HCT116 (cell line): ENCODE data around the gene PCDH9. TPM values are rescaled to one million over a fixed set of nuclear protein-coding genes. Genes with fewer than 3 reads are reported as not detected.

Experiments
- ATAC-seq: fragments of 200-7000 bp; cut with Tn5 transposase; 2 replicates; pipeline ENCODE4 v1.9.1; 2020; ENCODE audit warnings: mild to moderate bottlenecking, moderate library complexity
- BruUV-seq: library from RNA; stranded (reverse); fragments of 400-500 nt; replicated peaks from 2 replicates; lab custom pipeline; 2021; lab: Mats Ljungman, UMichigan
- CTCF ChIA-PET: fragments of 300-600 bp; sonication (Branson Sonifier 250); formaldehyde crosslinking; loops from one replicate; lab custom pipeline; 2021; ENCODE audit warnings: antibody characterized with exemption; lab: Charles Lee
- POLR2A ChIA-PET: fragments of 300-600, 350-600 bp; sonication (Branson Sonifier 250); formaldehyde crosslinking; loops from one replicate; lab custom pipeline; 2021; ENCODE audit warnings: antibody characterized with exemption; lab: Charles Lee
- RAD21 ChIA-PET, 2 experiments: fragments of 300-600 bp; sonication (Branson Sonifier 250); formaldehyde crosslinking; loops; one replicate each; lab custom pipeline; 2023; ENCODE audit warnings: low total read pairs in 2 of 2; ENCODE audit not compliant: uncharacterized antibody in 2 of 2, unreplicated experiment in 2 of 2, low non-redundant PET in 1 of 2; lab: Charles Lee
- DNase-seq: peaks from one replicate; pipeline ENCODE4 v3.0.0-alpha.2; 2010; ENCODE audit warnings: low read depth, low spot score
- H2AFZ ChIP-seq: fragments of 200-600 bp; shearing (Covaris generic), sonication (generic); 2 replicates; pipeline ENCODE4 v1.6.1; 2017; ENCODE audit warnings: low read depth, mixed run types, mixed read lengths, antibody characterized with exemption, low read length; ENCODE audit not compliant: poor library complexity, severe bottlenecking
- H3K27ac ChIP-seq: 2 replicates; pipeline ENCODE4 v1.5.1; 2012; ENCODE audit warnings: low read depth, low read length
- H3K27me3 ChIP-seq: fragments of 200-600 bp; sonication (generic); 2 replicates; pipeline ENCODE4 v1.6.1; 2016; ENCODE audit warnings: mixed run types, low read length, mixed read lengths; ENCODE audit not compliant: insufficient read depth
- H3K36me3 ChIP-seq, 2 experiments: fragments of 200-500 bp in 1 of 2; fragments of 200-600 bp in 1 of 2; sonication (Bioruptor generic) in 1 of 2; sonication (generic) in 1 of 2; 2 replicates each; pipeline versions ENCODE4 v1.5.1 to v1.6.1; 2014 to 2016; ENCODE audit warnings: low read length in 2 of 2, inconsistent platforms in 1 of 2, mixed read lengths in 1 of 2, mixed run types in 1 of 2; ENCODE audit not compliant: insufficient read depth in 2 of 2, control insufficient read depth in 1 of 2
- H3K4me1 ChIP-seq, 2 experiments: fragments of 200-600 bp in 1 of 2; sonication (generic) in 1 of 2; 2 replicates each; pipeline versions ENCODE4 v1.5.1 to v1.6.1; 2012 to 2017; ENCODE audit warnings: low read length in 2 of 2, inconsistent platforms in 1 of 2, mild to moderate bottlenecking in 1 of 2, mixed read lengths in 1 of 2, mixed run types in 1 of 2, moderate library complexity in 1 of 2; ENCODE audit not compliant: insufficient read depth in 2 of 2, control insufficient read depth in 1 of 2
- H3K4me2 ChIP-seq: fragments of 200-600 bp; sonication (generic); 2 replicates; pipeline ENCODE4 v1.6.1; 2017; ENCODE audit warnings: mixed run types, low read length, mixed read lengths
- H3K4me3 ChIP-seq, 2 experiments: fragments of 200-600 bp in 1 of 2; sonication (generic) in 1 of 2; replicated peaks in 1 of 2; 2 replicates each; pipeline ENCODE4 v1.5.1; 2011 to 2016; ENCODE audit warnings: low read length in 2 of 2, control low read depth in 1 of 2, low read depth in 1 of 2, mild to moderate bottlenecking in 1 of 2, mixed read lengths in 1 of 2, mixed run types in 1 of 2
- H3K79me2 ChIP-seq: fragments of 200-600 bp; sonication (generic); 2 replicates; pipeline ENCODE4 v1.6.1; 2017; ENCODE audit warnings: mild to moderate bottlenecking, mixed run types, low read length, moderate library complexity, mixed read lengths; ENCODE audit not compliant: insufficient read depth
- H3K9ac ChIP-seq: fragments of 200-600 bp; sonication (generic); 2 replicates; pipeline ENCODE4 v1.6.1; 2016; ENCODE audit warnings: low read length, mixed read lengths
- H3K9me2 ChIP-seq: fragments of 200-600 bp; sonication (generic), shearing (Covaris generic); 2 replicates; pipeline ENCODE4 v1.6.1; 2017; ENCODE audit warnings: mixed run types, mild to moderate bottlenecking, moderate library complexity; ENCODE audit not compliant: insufficient read depth
- H3K9me3 ChIP-seq, 2 experiments: fragments of 200-500 bp in 1 of 2; fragments of 200-600 bp in 1 of 2; sonication (Bioruptor generic) in 1 of 2; sonication (generic) in 1 of 2; 2 replicates each; pipeline ENCODE4 v1.6.1; 2014 to 2017; ENCODE audit warnings: low read length in 2 of 2, mixed read lengths in 2 of 2, inconsistent platforms in 1 of 2, low read depth in 1 of 2, mild to moderate bottlenecking in 1 of 2, mixed run types in 1 of 2, moderate library complexity in 1 of 2; ENCODE audit not compliant: control insufficient read depth in 1 of 2, insufficient read depth in 1 of 2
- H4K20me1 ChIP-seq: fragments of 200-600 bp; sonication (generic), shearing (Covaris generic); 2 replicates; pipeline ENCODE4 v1.6.1; 2017; ENCODE audit warnings: mixed run types, mild to moderate bottlenecking, moderate library complexity; ENCODE audit not compliant: insufficient read depth
- EGR1 ChIP-seq: IDR thresholded peaks from 2 replicates; pipeline ENCODE4 v1.6.1; 2012; ENCODE audit warnings: low read depth
- ELF1 ChIP-seq: IDR thresholded peaks from 2 replicates; pipeline ENCODE4 v1.6.1; 2012; ENCODE audit warnings: low read depth, borderline replicate concordance
- EZH2 ChIP-seq: fragments of 200-600 bp; sonication (generic); IDR thresholded peaks from 2 replicates; pipeline ENCODE4 v1.6.1; 2017; ENCODE audit warnings: antibody characterized with exemption, mixed run types
- JUND ChIP-seq: IDR thresholded peaks from 2 replicates; pipeline ENCODE4 v1.6.1; 2012
- RAD21 ChIP-seq: IDR thresholded peaks from 2 replicates; pipeline ENCODE4 v1.6.1; 2012; ENCODE audit warnings: low read depth, mild to moderate bottlenecking
- SP1 ChIP-seq: IDR thresholded peaks from 2 replicates; pipeline ENCODE4 v1.6.1; 2012; ENCODE audit warnings: low read depth
- intact Hi-C: fragments of 100-400 bp; cut with micrococcal nuclease; formaldehyde crosslinking; loops from 2 replicates; pipeline ENCODE4 v1.10.0; 2022
- total RNA-seq: library from RNA; stranded (reverse); gene quantifications from one replicate; pipeline ENCODE4 v1.2.1, GENCODE V29; 2021; ENCODE audit not compliant: unreplicated experiment

PCDH9 gene
- total RNA-seq, 1 experiment from 2014 or later: 0.02 TPM

DNA sequence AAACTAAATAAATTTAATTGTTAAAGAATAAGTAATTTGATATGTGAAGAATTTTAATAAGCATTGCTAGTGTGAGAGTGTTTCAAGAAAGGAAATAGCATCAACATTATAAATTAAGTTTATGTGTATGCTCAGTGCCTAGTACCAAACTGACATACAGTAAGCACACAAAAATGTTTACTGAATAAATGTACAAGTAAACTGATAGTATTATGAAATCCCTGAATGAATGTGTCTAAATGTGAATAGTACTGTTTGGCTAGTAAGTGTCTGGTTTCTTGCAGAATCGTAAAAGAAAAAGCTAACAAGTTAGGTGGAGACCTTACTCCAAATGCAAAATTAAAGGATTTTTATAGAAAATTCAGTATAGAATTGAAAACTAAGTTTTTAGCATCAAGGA, 233.6 kb downstream of the PCDH9 start:
- Histone ChIP-seq H3K9me2 (no peaks in the 10 kb centered on the region), H3K79me2 (no peaks in the 10 kb centered on the region), H3K4me2 (no peak overlapping the region), H3K9me3 (no peaks in the 10 kb centered on the region), H4K20me1 (no peaks in the 10 kb centered on the region), H3K4me3 (no peak overlapping the region), H3K9ac (no peak overlapping the region), H3K27ac (no peak overlapping the region), H3K4me1 (no peaks in the 10 kb centered on the region), H3K36me3 (no peaks in the 10 kb centered on the region), H3K27me3 (no peaks in the 10 kb centered on the region), H2AFZ (no peak overlapping the region)
- ChIA-PET CTCF (no interaction called here), RAD21 (no interaction called here), POLR2A (no interaction called here)
- no peak for ATAC-seq
- TF ChIP-seq SP1: no peak
- no peak for TF ChIP-seq ELF1
- no peak for TF ChIP-seq EGR1
- no peak for TF ChIP-seq JUND
- DNase-seq: no peak
- BruUV-seq: no TSS peak
- intact Hi-C loops: no loop called here

- Histone ChIP-seq H3K27ac (no peak overlapping the region), H3K4me1 (no peaks in the 10 kb centered on the region), H3K9me2 (no peaks in the 10 kb centered on the region), H3K9ac (no peak overlapping the region), H4K20me1 (no peaks in the 10 kb centered on the region), H3K4me2 (no peak overlapping the region), H2AFZ (no peak overlapping the region), H3K79me2 (no peaks in the 10 kb centered on the region), H3K4me3 (no peak overlapping the region), H3K27me3 (no peaks in the 10 kb centered on the region), H3K9me3 (no peaks in the 10 kb centered on the region), H3K36me3 (no peaks in the 10 kb centered on the region)
- POLR2A ChIA-PET: no interaction called here
- no peak for DNase-seq
- intact Hi-C loops: no loop called here
- RAD21 ChIA-PET: no interaction called here
- TF ChIP-seq RAD21 (no peak), SP1 (no peak), EGR1 (no peak), EZH2 (no peak)
- ATAC-seq: no peak
- no TSS peak for BruUV-seq
- CTCF ChIA-PET: no interaction called here
These were observed 234.9 kb downstream of the PCDH9 start for GRCh38 chr13:66995203-66995611.
